CD14-positive monocyte (primary cell): ENCODE data around the gene KANK2. TPM values are rescaled to one million over a fixed set of nuclear protein-coding genes. Genes with fewer than 3 reads are reported as not detected.

Experiments
- DNase-seq, 3 donors: peaks; one replicate each; pipeline ENCODE4 v3.0.0-alpha.2; 2011 to 2022
- H2AFZ ChIP-seq: 2 replicates; pipeline ENCODE4 v1.6.0; 2012; ENCODE audit warnings: mild to moderate bottlenecking, low read depth, low read length, inconsistent platforms; ENCODE audit not compliant: insufficient read depth, poor library complexity, severe bottlenecking
- H3K27ac ChIP-seq, 2 donors: 1 replicate in 1 of 2; 2 replicates in 1 of 2; pipeline ENCODE4 v1.5.1; 2012 to 2013; ENCODE audit warnings: low read length in 2 of 2, control low read depth in 1 of 2, inconsistent platforms in 1 of 2, low read depth in 1 of 2, mild to moderate bottlenecking in 1 of 2
- H3K27me3 ChIP-seq, 2 donors: one replicate each; pipeline versions ENCODE4 v1.6.0 to v1.6.1; 2011 to 2013; ENCODE audit warnings: low read length in 2 of 2; ENCODE audit not compliant: control insufficient read depth in 2 of 2, insufficient read depth in 2 of 2
- H3K36me3 ChIP-seq, 2 donors: replicated peaks in 1 of 2; 1 replicate in 1 of 2; 2 replicates in 1 of 2; pipeline versions ENCODE4 v1.5.1 to v1.6.1; 2012 to 2013; ENCODE audit warnings: low read length in 2 of 2, control low read depth in 1 of 2, inconsistent platforms in 1 of 2, mild to moderate bottlenecking in 1 of 2; ENCODE audit not compliant: insufficient read depth in 2 of 2, control insufficient read depth in 1 of 2
- H3K4me1 ChIP-seq, 2 donors: 1 replicate in 1 of 2; 2 replicates in 1 of 2; pipeline versions ENCODE4 v1.5.1 to v1.6.1; 2012 to 2013; ENCODE audit warnings: low read length in 2 of 2, control low read depth in 1 of 2, inconsistent platforms in 1 of 2, mild to moderate bottlenecking in 1 of 2, moderate library complexity in 1 of 2; ENCODE audit not compliant: insufficient read depth in 2 of 2, control insufficient read depth in 1 of 2
- H3K4me2 ChIP-seq: replicated peaks from 2 replicates; pipeline ENCODE3; 2012; ENCODE audit warnings: low read length, moderate library complexity, mild to moderate bottlenecking; ENCODE audit not compliant: poor library complexity, severe bottlenecking; ENCODE audit errors: extremely low read depth
- H3K4me3 ChIP-seq, 3 experiments: fragments of 200-600 bp in 1 of 3; sonication (generic) in 1 of 3; replicated peaks in 1 of 3; 1 replicate in 2 of 3; 2 replicates in 1 of 3; pipeline ENCODE4 v1.5.1; 2011 to 2013; ENCODE audit warnings: low read length in 3 of 3, mild to moderate bottlenecking in 3 of 3, control low read depth in 2 of 3, low read depth in 2 of 3, inconsistent platforms in 1 of 3, moderate library complexity in 1 of 3
- H3K79me2 ChIP-seq: 2 replicates; pipeline ENCODE4 v1.6.0; 2012; ENCODE audit warnings: mild to moderate bottlenecking, control low read depth, inconsistent platforms, low read length, moderate library complexity; ENCODE audit not compliant: insufficient read depth
- H3K9ac ChIP-seq: 2 replicates; pipeline ENCODE4 v1.6.0; 2017; ENCODE audit warnings: low read length, mild to moderate bottlenecking; ENCODE audit not compliant: insufficient read depth, poor library complexity, severe bottlenecking
- H3K9me3 ChIP-seq, 2 donors: replicated peaks in 1 of 2; 1 replicate in 1 of 2; 2 replicates in 1 of 2; pipeline versions ENCODE4 v1.5.1 to v1.6.1; 2012 to 2013; ENCODE audit warnings: low read length in 2 of 2, control low read depth in 1 of 2; ENCODE audit not compliant: control insufficient read depth in 1 of 2, insufficient read depth in 1 of 2
- H4K20me1 ChIP-seq: 2 replicates; pipeline ENCODE4 v1.6.0; 2012; ENCODE audit warnings: mild to moderate bottlenecking, low read length, control low read depth, moderate library complexity; ENCODE audit not compliant: insufficient read depth
- H3K27ac Mint-ChIP-seq, 7 donors: one replicate each; pipeline ENCODE4 v1.8.0; 2020; ENCODE audit warnings: mild to moderate bottlenecking in 7 of 7, mixed read lengths in 7 of 7, moderate library complexity in 6 of 7, inconsistent platforms in 2 of 7
- H3K27me3 Mint-ChIP-seq, 3 donors: one replicate each; pipeline ENCODE4 v1.8.0; 2021 to 2022; ENCODE audit warnings: low read depth in 3 of 3, mild to moderate bottlenecking in 3 of 3, mixed read lengths in 3 of 3, moderate library complexity in 3 of 3, inconsistent platforms in 1 of 3
- H3K36me3 Mint-ChIP-seq, 2 donors: one replicate each; pipeline ENCODE4 v1.8.0; 2020; ENCODE audit warnings: mixed read lengths in 2 of 2, inconsistent platforms in 1 of 2, mild to moderate bottlenecking in 1 of 2
- H3K4me1 Mint-ChIP-seq: one replicate; pipeline ENCODE4 v1.8.0; 2020; ENCODE audit warnings: mild to moderate bottlenecking, mixed read lengths
- H3K4me3 Mint-ChIP-seq, 2 donors: one replicate each; pipeline ENCODE4 v1.8.0; 2020; ENCODE audit warnings: mild to moderate bottlenecking in 2 of 2, mixed read lengths in 2 of 2, moderate library complexity in 1 of 2
- H3K9me3 Mint-ChIP-seq, 7 donors: one replicate each; pipeline ENCODE4 v1.8.0; 2020 to 2022; ENCODE audit warnings: mixed read lengths in 7 of 7, mild to moderate bottlenecking in 6 of 7, moderate library complexity in 6 of 7, inconsistent platforms in 2 of 7
- CTCF ChIP-seq: fragments of 200-600 bp; IDR thresholded peaks from one replicate; pipeline ENCODE4 v1.8.0; 2022; ENCODE audit warnings: antibody characterized with exemption, mild to moderate bottlenecking
- WGBS: methylation state at CpG from one replicate; pipeline ENCODE4 v1.1.5; 2013; ENCODE audit warnings: missing lambda C conversion rate; ENCODE audit not compliant: insufficient coverage; 5-methylcytosine and 5-hydroxymethylcytosine counted together
- intact Hi-C, 2 donors: fragments of 100-400 bp; cut with micrococcal nuclease; formaldehyde crosslinking; loops; one replicate each; pipeline versions ENCODE4 v1.15.0 to v1.15.1; 2023
- polyA plus RNA-seq, 3 donors: library from polyadenylated mRNA; depleted of rRNA in 1 of 3; unstranded in 2 of 3; stranded (reverse) in 1 of 3; fragments of 300-500 nt in 2 of 3; fragments of >200 nt in 1 of 3; fragmentation: Illumina TruSeq in 2 of 3; gene quantifications; 1 replicate in 2 of 3; 2 replicates in 1 of 3; pipeline ENCODE4 v1.2.3, GENCODE V29; 2012 to 2021

The KANK2 gene
- polyA plus RNA-seq, 3 donors: 0.40 to 1.3 (median 0.64) TPM

GRCh38 chr19:11116507-11116906, 80.8 kb downstream of the KANK2 start:
- Mint-ChIP-seq H3K27me3 (peaks cover 0 to 2% (median 2%) of the 10 kb centered on the region in 3 donors), H3K9me3 (peaks cover 0 to 4% (median 0%) of the 10 kb centered on the region in 7 donors), H3K4me1 (no peaks in the 10 kb centered on the region), H3K4me3 (no peak overlapping the region), H3K27ac (peak overlapping the region in 2 of 7 donors; percentile 5 to 72), H3K36me3 (peaks cover 74 to 99% of the 10 kb centered on the region in 2 donors)
- Histone ChIP-seq H3K4me1 (no peaks in the 10 kb centered on the region), H3K36me3 (peaks cover 67 to 94% of the 10 kb centered on the region in 2 donors), H3K27me3 (no peaks in the 10 kb centered on the region), H3K79me2 (no peaks in the 10 kb centered on the region), H3K27ac (no peak overlapping the region), H2AFZ (no peak overlapping the region), H4K20me1 (no peaks in the 10 kb centered on the region), H3K4me3 (no peak overlapping the region), H3K4me2 (no peak overlapping the region), H3K9ac (no peak overlapping the region), H3K9me3 (no peaks in the 10 kb centered on the region)
- intact Hi-C loops: no loop called here
- no peak for TF ChIP-seq CTCF
- WGBS: 100% methylated on average over 4 of the region's 9 CpGs
- no peak for DNase-seq

- peaks cover 0 to 2% (median 2%) of the 10 kb centered on the region in 3 donors for H3K27me3 Mint-ChIP-seq
- intact Hi-C loops: no loop called here
- peaks cover 0 to 3% (median 0%) of the 10 kb centered on the region in 7 donors for H3K9me3 Mint-ChIP-seq
- Histone ChIP-seq H4K20me1 (no peaks in the 10 kb centered on the region), H3K27me3 (no peaks in the 10 kb centered on the region), H3K9ac (no peak overlapping the region), H3K4me3 (no peak overlapping the region), H3K4me1 (no peaks in the 10 kb centered on the region), H3K4me2 (no peak overlapping the region), H2AFZ (no peak overlapping the region), H3K36me3 (peaks cover 67 to 97% of the 10 kb centered on the region in 2 donors), H3K27ac (no peak overlapping the region), H3K9me3 (no peaks in the 10 kb centered on the region), H3K79me2 (no peaks in the 10 kb centered on the region)
- H3K27ac Mint-ChIP-seq: peak overlapping the region in 1 of 7 donors; percentile 5
- peaks cover 77 to 99% of the 10 kb centered on the region in 2 donors for H3K36me3 Mint-ChIP-seq
- no peak for TF ChIP-seq CTCF
- no peaks in the 10 kb centered on the region for H3K4me1 Mint-ChIP-seq
- no peak overlapping the region for H3K4me3 Mint-ChIP-seq
- no peak for DNase-seq
- 100% methylated on average over 4 of the region's 11 CpGs for WGBS
Observed at GRCh38 chr19:11115895-11116446, 81.4 kb downstream of the KANK2 start.
